Skin epidermis (tissue), 12 donors: ENCODE results near the gene GOLGA7B.
"Not testable (repeated sequence)": the region's sequence is repeated elsewhere in the genome, so short reads cannot be mapped to it uniquely, and the experiment has no call there.

Experiments used
- H3K27ac ChIP-seq, 21 experiments: fragments of 200-600 bp; sonication (generic) in 11 of 21; one replicate each; pipeline ENCODE4 v1.5.0; 2020; ENCODE audit warnings: mild to moderate bottlenecking in 3 of 21, inconsistent platforms in 2 of 21, moderate library complexity in 2 of 21
- H3K4me3 ChIP-seq, 7 experiments: fragments of 200-600 bp; sonication (generic) in 2 of 7; one replicate each; pipeline ENCODE4 v1.5.0; 2020; ENCODE audit warnings: inconsistent platforms in 2 of 7, mild to moderate bottlenecking in 2 of 7, moderate library complexity in 1 of 7

The GOLGA7B gene

GRCh38 chr10:97828721-97829120 is 20.9 kb upstream of the GOLGA7B start:
- H3K27ac ChIP-seq, result peak overlapping the region in 2 of 21 experiments; percentile 22 to 81
- no peak overlapping the region for H3K4me3 ChIP-seq

- no peak overlapping the region for H3K4me3 ChIP-seq
- H3K27ac ChIP-seq, result peak overlapping the region in 1 of 21 experiments; percentile 81
These were observed 19.6 kb upstream of the GOLGA7B start for GRCh38 chr10:97830064-97830463.

- Histone ChIP-seq H3K4me3 (no peak overlapping the region), H3K27ac (peak overlapping the region in 1 of 21 experiments; percentile 30)
These were observed 18.4 kb upstream of the GOLGA7B start for GRCh38 chr10:97831259-97831658.

- no peak overlapping the region for H3K4me3 ChIP-seq
- H3K27ac ChIP-seq, result no peak overlapping the region
These were observed 13.2 kb upstream of the GOLGA7B start for GRCh38 chr10:97836446-97836845.

- H3K27ac ChIP-seq, result no peak overlapping the region
These were observed 11.6 kb upstream of the GOLGA7B start for GRCh38 chr10:97838091-97838490.

GRCh38 chr10:97841166-97841565 is 8.5 kb upstream of the GOLGA7B start:
- not testable (repeated sequence) for H3K27ac ChIP-seq, H3K4me3 ChIP-seq

More at GRCh38 chr10:97838091-97838490, 11.6 kb upstream of the GOLGA7B start:
- no peak overlapping the region for H3K4me3 ChIP-seq

GRCh38 chr10:97842114-97842513 is 7.5 kb upstream of the GOLGA7B start:
- not testable (repeated sequence) for H3K27ac ChIP-seq, H3K4me3 ChIP-seq

- H3K4me3 ChIP-seq, result no peak overlapping the region
- no peak overlapping the region for H3K27ac ChIP-seq
These were observed 6.9 kb upstream of the GOLGA7B start for GRCh38 chr10:97842656-97843280.

- H3K27ac ChIP-seq, result no peak overlapping the region
- no peak overlapping the region for H3K4me3 ChIP-seq
These were observed 6.4 kb upstream of the GOLGA7B start for GRCh38 chr10:97843281-97843671.

GRCh38 chr10:97843972-97844371 is 5.7 kb upstream of the GOLGA7B start:
- H3K4me3 ChIP-seq, H3K27ac ChIP-seq: not testable (repeated sequence)

- Histone ChIP-seq H3K4me3 (no peak overlapping the region), H3K27ac (no peak overlapping the region)
These were observed 5.0 kb upstream of the GOLGA7B start for GRCh38 chr10:97844678-97845077.

GRCh38 chr10:97849103-97849686 is 448 bp upstream of the GOLGA7B start:
- peak overlapping the region; percentile 43 to 71 (median 52) for H3K4me3 ChIP-seq
- H3K27ac ChIP-seq, result peak overlapping the region in 20 of 21 experiments; percentile 5 to 91 (median 68)

- Histone ChIP-seq H3K4me3 (peak overlapping the region; percentile 43 to 71 (median 52)), H3K27ac (peak overlapping the region in 16 of 21 experiments; percentile 5 to 91 (median 68))
These were observed 803 bp downstream of the GOLGA7B start for GRCh38 chr10:97850446-97850845.

- H3K27ac ChIP-seq, result peak overlapping the region in 9 of 21 experiments; percentile 5 to 91 (median 77)
- peak overlapping the region in 4 of 7 experiments; percentile 43 to 71 (median 60) for H3K4me3 ChIP-seq
These were observed 1.8 kb downstream of the GOLGA7B start for GRCh38 chr10:97851341-97852001.

- H3K27ac ChIP-seq, result peak overlapping the region in 15 of 21 experiments; percentile 12 to 91 (median 37)
- peak overlapping the region in 1 of 7 experiments; percentile 71 for H3K4me3 ChIP-seq
These were observed 2.6 kb downstream of the GOLGA7B start for GRCh38 chr10:97852277-97852676.

- Histone ChIP-seq H3K4me3 (no peak overlapping the region), H3K27ac (peak overlapping the region in 14 of 21 experiments; percentile 1 to 91 (median 40))
These were observed 3.3 kb downstream of the GOLGA7B start for GRCh38 chr10:97852840-97853405.

- Histone ChIP-seq H3K27ac (peak overlapping the region in 2 of 21 experiments; percentile 0 to 55), H3K4me3 (no peak overlapping the region)
These were observed 5.1 kb downstream of the GOLGA7B start for GRCh38 chr10:97854743-97855142.

GRCh38 chr10:97858001-97858439 is 8.4 kb downstream of the GOLGA7B start:
- H3K27ac ChIP-seq, result no peak overlapping the region
- H3K4me3 ChIP-seq, result no peak overlapping the region

- no peak overlapping the region for H3K4me3 ChIP-seq
- H3K27ac ChIP-seq, result no peak overlapping the region
These were observed 11.6 kb downstream of the GOLGA7B start for GRCh38 chr10:97861097-97861750.

- Histone ChIP-seq H3K27ac (no peak overlapping the region), H3K4me3 (no peak overlapping the region)
These were observed 12.3 kb downstream of the GOLGA7B start for GRCh38 chr10:97861924-97862323.
